A673 (cell line): ENCODE data around the gene PYCARD. TPM values are rescaled to one million over a fixed set of nuclear protein-coding genes. Genes with fewer than 3 reads are reported as not detected.

Source experiments
- BruUV-seq: library from RNA; stranded (reverse); fragments of 400-500 nt; replicated peaks from 2 replicates; lab custom pipeline; 2021; lab: Mats Ljungman, UMichigan
- CTCF ChIA-PET: fragments of 300-600 bp; sonication (Branson Sonifier 250); formaldehyde crosslinking; loops from one replicate; lab custom pipeline; 2022; ENCODE audit warnings: antibody characterized with exemption; lab: Charles Lee
- POLR2A ChIA-PET: fragments of 300-600 bp; sonication (Branson Sonifier 250); formaldehyde crosslinking; loops from one replicate; lab custom pipeline; 2022; ENCODE audit warnings: antibody characterized with exemption; ENCODE audit not compliant: low non-redundant PET; lab: Charles Lee
- DNase-seq: peaks from one replicate; pipeline ENCODE4 v3.0.0-alpha.2; 2015; ENCODE audit warnings: low spot score
- H3K27ac ChIP-seq: fragments of 200-600 bp; sonication (generic); 2 replicates; pipeline ENCODE4 v1.5.1; 2016; ENCODE audit warnings: mixed run types, low read depth, mild to moderate bottlenecking, mixed read lengths, antibody characterized with exemption, low read length; ENCODE audit not compliant: poor library complexity, severe bottlenecking
- H3K27me3 ChIP-seq: fragments of 200-600 bp; sonication (generic); replicated peaks from 2 replicates; pipeline ENCODE4 v1.6.1; 2017; ENCODE audit warnings: mixed run types, low read depth, mild to moderate bottlenecking, mixed read lengths, antibody characterized with exemption, low read length; ENCODE audit not compliant: insufficient read depth, poor library complexity
- H3K36me3 ChIP-seq: fragments of 200-600 bp; sonication (generic); 2 replicates; pipeline ENCODE4 v1.6.1; 2016; ENCODE audit warnings: mixed run types, mild to moderate bottlenecking, mixed read lengths, antibody characterized with exemption, low read length; ENCODE audit not compliant: insufficient read depth, poor library complexity, severe bottlenecking
- H3K4me1 ChIP-seq: fragments of 200-600 bp; sonication (generic); 2 replicates; pipeline ENCODE4 v1.6.1; 2017; ENCODE audit warnings: mixed run types, mild to moderate bottlenecking, mixed read lengths, antibody characterized with exemption, low read length; ENCODE audit not compliant: insufficient read depth, poor library complexity, severe bottlenecking
- H3K4me3 ChIP-seq: fragments of 200-600 bp; sonication (generic); 2 replicates; pipeline ENCODE4 v1.5.1; 2016; ENCODE audit warnings: low read depth, mixed run types, mild to moderate bottlenecking, mixed read lengths, low read length; ENCODE audit not compliant: poor library complexity, severe bottlenecking
- H3K9me3 ChIP-seq: fragments of 200-600 bp; sonication (generic); 2 replicates; pipeline ENCODE4 v1.6.1; 2016; ENCODE audit warnings: mixed run types, low read depth, mild to moderate bottlenecking, mixed read lengths, antibody characterized with exemption, low read length; ENCODE audit not compliant: poor library complexity, severe bottlenecking
- EZH2 ChIP-seq: fragments of 200-600 bp; sonication (generic); IDR thresholded peaks from 2 replicates; pipeline ENCODE4 v1.6.1; 2017; ENCODE audit warnings: borderline replicate concordance, low read depth, mild to moderate bottlenecking, mixed read lengths, antibody characterized with exemption, low read length; ENCODE audit not compliant: poor library complexity, severe bottlenecking
- intact Hi-C: fragments of 100-400 bp; cut with micrococcal nuclease; formaldehyde crosslinking; loops from one replicate; pipeline ENCODE4 v1.10.0; 2022; ENCODE audit not compliant: unreplicated experiment
- total RNA-seq: library from RNA; stranded (reverse); gene quantifications from 2 replicates; pipeline ENCODE4 v1.2.3, GENCODE V29; 2021
- TF ChIP-seq, protein P1 (sequence below): fragments of 300-800, 200-600 bp; sonication (generic); conservative IDR thresholded peaks from 2 replicates; pipeline ENCODE4 v1.5.1; 2017; ENCODE audit warnings: low read depth, mild to moderate bottlenecking, antibody characterized with exemption, low read length, moderate library complexity, mixed read lengths

PYCARD gene
- total RNA-seq, 1 experiment from 2014 or later, result 1.8 TPM

- no peak overlapping the region for H3K4me3 ChIP-seq
- H3K27ac ChIP-seq, result no peak overlapping the region
- no peaks in the 10 kb centered on the region for H3K4me1 ChIP-seq
- no peak for DNase-seq
- H3K36me3 ChIP-seq, result no peaks in the 10 kb centered on the region
- TF ChIP-seq EZH2, result no peak
- TF ChIP-seq, protein P1, sequence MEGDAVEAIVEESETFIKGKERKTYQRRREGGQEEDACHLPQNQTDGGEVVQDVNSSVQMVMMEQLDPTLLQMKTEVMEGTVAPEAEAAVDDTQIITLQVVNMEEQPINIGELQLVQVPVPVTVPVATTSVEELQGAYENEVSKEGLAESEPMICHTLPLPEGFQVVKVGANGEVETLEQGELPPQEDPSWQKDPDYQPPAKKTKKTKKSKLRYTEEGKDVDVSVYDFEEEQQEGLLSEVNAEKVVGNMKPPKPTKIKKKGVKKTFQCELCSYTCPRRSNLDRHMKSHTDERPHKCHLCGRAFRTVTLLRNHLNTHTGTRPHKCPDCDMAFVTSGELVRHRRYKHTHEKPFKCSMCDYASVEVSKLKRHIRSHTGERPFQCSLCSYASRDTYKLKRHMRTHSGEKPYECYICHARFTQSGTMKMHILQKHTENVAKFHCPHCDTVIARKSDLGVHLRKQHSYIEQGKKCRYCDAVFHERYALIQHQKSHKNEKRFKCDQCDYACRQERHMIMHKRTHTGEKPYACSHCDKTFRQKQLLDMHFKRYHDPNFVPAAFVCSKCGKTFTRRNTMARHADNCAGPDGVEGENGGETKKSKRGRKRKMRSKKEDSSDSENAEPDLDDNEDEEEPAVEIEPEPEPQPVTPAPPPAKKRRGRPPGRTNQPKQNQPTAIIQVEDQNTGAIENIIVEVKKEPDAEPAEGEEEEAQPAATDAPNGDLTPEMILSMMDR, result no peak
- ChIA-PET CTCF (no interaction called here), POLR2A (no interaction called here)
- no TSS peak for BruUV-seq
- intact Hi-C loops, result no loop called here
- H3K27me3 ChIP-seq, result no peaks in the 10 kb centered on the region
- H3K9me3 ChIP-seq, result no peaks in the 10 kb centered on the region
Measured at GRCh38 chr16:31229501-31229900, 26.9 kb upstream of the PYCARD start.

- intact Hi-C loops, result no loop called here
- no peaks in the 10 kb centered on the region for H3K36me3 ChIP-seq
- ChIA-PET CTCF (no interaction called here), POLR2A (no interaction called here)
- no TSS peak for BruUV-seq
- no peak overlapping the region for H3K27ac ChIP-seq
- no peaks in the 10 kb centered on the region for H3K9me3 ChIP-seq
- no peaks in the 10 kb centered on the region for H3K4me1 ChIP-seq
- no peak for DNase-seq
- TF ChIP-seq EZH2, result no peak
- TF ChIP-seq, protein P1, result no peak
- H3K4me3 ChIP-seq, result no peak overlapping the region
- H3K27me3 ChIP-seq, result no peaks in the 10 kb centered on the region
Measured at GRCh38 chr16:31228206-31228605, 25.6 kb upstream of the PYCARD start.

GRCh38 chr16:31225193-31225592 is 22.6 kb upstream of the PYCARD start:
- ChIA-PET CTCF (no interaction called here), POLR2A (no interaction called here)
- DNase-seq, result no peak
- BruUV-seq, result no TSS peak
- Histone ChIP-seq H3K27me3 (no peaks in the 10 kb centered on the region), H3K4me1 (no peaks in the 10 kb centered on the region), H3K27ac (no peak overlapping the region), H3K36me3 (no peaks in the 10 kb centered on the region), H3K4me3 (no peak overlapping the region), H3K9me3 (no peaks in the 10 kb centered on the region)
- TF ChIP-seq, protein P1, result no peak
- no peak for TF ChIP-seq EZH2
- intact Hi-C loops, result no loop called here
